Head of caudate nucleus (tissue), 42 donors: Measurements from ENCODE around the gene KCNJ10.

Experiments used
- DNase-seq, 42 donors: peaks; one replicate each; pipeline versions ENCODE4 v3.0.0 to v3.0.0-alpha.2; 2020 to 2021; ENCODE audit warnings: mixed read lengths in 7 of 42
- intact Hi-C: fragments of 100-400 bp; cut with DNase I; formaldehyde crosslinking; loops from one replicate; pipeline ENCODE4 v1.15.0; 2022

KCNJ10 gene

GRCh38 chr1:160047111-160047991, 22.6 kb downstream of the KCNJ10 start:
- intact Hi-C loops = loop anchor here (2.0 kb wide), 1 partner anchor 33 kb away; the partner anchor contains the start of gene KCNJ9
- no peak for DNase-seq

- peak; percentile 77 to 96 (median 90) for DNase-seq
- intact Hi-C loops = loop anchor here (2.0 kb wide), 1 partner anchor 34 kb away; the partner anchor contains the start of gene KCNJ9
Measured at GRCh38 chr1:160046494-160047110, 23.4 kb downstream of the KCNJ10 start.

GRCh38 chr1:160045653-160046052, 24.3 kb downstream of the KCNJ10 start:
- DNase-seq = no peak
- intact Hi-C loops = loop anchor here (2.0 kb wide), 1 partner anchor 35 kb away; the partner anchor contains the start of gene KCNJ9

- intact Hi-C loops = loop anchor here (5.0 kb wide), 1 partner anchor 334 kb away; no protein-coding TSS in a partner anchor
- no peak for DNase-seq
Measured at GRCh38 chr1:160043543-160043942, 26.4 kb downstream of the KCNJ10 start.

GRCh38 chr1:160040476-160040875, 29.5 kb downstream of the KCNJ10 start:
- intact Hi-C loops = loop anchor here (5.0 kb wide), 1 partner anchor 337 kb away; no protein-coding TSS in a partner anchor
- no peak for DNase-seq

GRCh38 chr1:160032165-160032820, 37.7 kb downstream of the KCNJ10 start:
- intact Hi-C loops = no loop called here
- peak in 3 of 42 donors; percentile 18 to 25 (median 24) for DNase-seq

GRCh38 chr1:160031365-160032164, 38.4 kb downstream of the KCNJ10 start, which contains the start of gene PIGM:
PIGM (minus strand) TSS chr1:160031990; CDS start chr1:160031739, 251 bp downstream.
- peak; percentile 84 to 96 (median 92) for DNase-seq
- intact Hi-C loops = no loop called here

GRCh38 chr1:160030657-160031364, 39.1 kb downstream of the KCNJ10 start:
- intact Hi-C loops = no loop called here
- peak in 10 of 42 donors; percentile 6 to 46 (median 19) for DNase-seq

- intact Hi-C loops = no loop called here
- DNase-seq = no peak
Measured at GRCh38 chr1:160028426-160028825, 41.5 kb downstream of the KCNJ10 start.

GRCh38 chr1:160025314-160025713, 44.6 kb downstream of the KCNJ10 start:
- intact Hi-C loops = no loop called here
- DNase-seq = no peak

GRCh38 chr1:160024195-160024905, 45.6 kb downstream of the KCNJ10 start:
- intact Hi-C loops = no loop called here

GRCh38 chr1:160022330-160023310, 47.3 kb downstream of the KCNJ10 start:
- intact Hi-C loops = no loop called here
- DNase-seq = no peak

More at GRCh38 chr1:160024195-160024905, 45.6 kb downstream of the KCNJ10 start:
- DNase-seq = peak in 5 of 42 donors; percentile 19 to 54 (median 34)

GRCh38 chr1:160021376-160022074, 48.4 kb downstream of the KCNJ10 start:
- intact Hi-C loops = no loop called here
- DNase-seq = no peak

GRCh38 chr1:160020196-160020595, 49.8 kb downstream of the KCNJ10 start:
- intact Hi-C loops = no loop called here

GRCh38 chr1:160018900-160019299, 51.1 kb downstream of the KCNJ10 start:
- intact Hi-C loops = no loop called here
- no peak for DNase-seq

More at GRCh38 chr1:160020196-160020595, 49.8 kb downstream of the KCNJ10 start:
- no peak for DNase-seq
